A673 (cell line): ENCODE data around the gene FGF1. TPM values are rescaled to one million over a fixed set of nuclear protein-coding genes. Genes with fewer than 3 reads are reported as not detected.

Experiments used
- BruUV-seq: library from RNA; stranded (reverse); fragments of 400-500 nt; replicated peaks from 2 replicates; lab custom pipeline; 2021; lab: Mats Ljungman, UMichigan
- CTCF ChIA-PET: fragments of 300-600 bp; sonication (Branson Sonifier 250); formaldehyde crosslinking; loops from one replicate; lab custom pipeline; 2022; ENCODE audit warnings: antibody characterized with exemption; lab: Charles Lee
- POLR2A ChIA-PET: fragments of 300-600 bp; sonication (Branson Sonifier 250); formaldehyde crosslinking; loops from one replicate; lab custom pipeline; 2022; ENCODE audit warnings: antibody characterized with exemption; ENCODE audit not compliant: low non-redundant PET; lab: Charles Lee
- DNase-seq: peaks from one replicate; pipeline ENCODE4 v3.0.0-alpha.2; 2015; ENCODE audit warnings: low spot score
- H3K27ac ChIP-seq: fragments of 200-600 bp; sonication (generic); 2 replicates; pipeline ENCODE4 v1.5.1; 2016; ENCODE audit warnings: mixed run types, low read depth, mild to moderate bottlenecking, mixed read lengths, antibody characterized with exemption, low read length; ENCODE audit not compliant: poor library complexity, severe bottlenecking
- H3K27me3 ChIP-seq: fragments of 200-600 bp; sonication (generic); replicated peaks from 2 replicates; pipeline ENCODE4 v1.6.1; 2017; ENCODE audit warnings: mixed run types, low read depth, mild to moderate bottlenecking, mixed read lengths, antibody characterized with exemption, low read length; ENCODE audit not compliant: insufficient read depth, poor library complexity
- H3K36me3 ChIP-seq: fragments of 200-600 bp; sonication (generic); 2 replicates; pipeline ENCODE4 v1.6.1; 2016; ENCODE audit warnings: mixed run types, mild to moderate bottlenecking, mixed read lengths, antibody characterized with exemption, low read length; ENCODE audit not compliant: insufficient read depth, poor library complexity, severe bottlenecking
- H3K4me1 ChIP-seq: fragments of 200-600 bp; sonication (generic); 2 replicates; pipeline ENCODE4 v1.6.1; 2017; ENCODE audit warnings: mixed run types, mild to moderate bottlenecking, mixed read lengths, antibody characterized with exemption, low read length; ENCODE audit not compliant: insufficient read depth, poor library complexity, severe bottlenecking
- H3K4me3 ChIP-seq: fragments of 200-600 bp; sonication (generic); 2 replicates; pipeline ENCODE4 v1.5.1; 2016; ENCODE audit warnings: low read depth, mixed run types, mild to moderate bottlenecking, mixed read lengths, low read length; ENCODE audit not compliant: poor library complexity, severe bottlenecking
- H3K9me3 ChIP-seq: fragments of 200-600 bp; sonication (generic); 2 replicates; pipeline ENCODE4 v1.6.1; 2016; ENCODE audit warnings: mixed run types, low read depth, mild to moderate bottlenecking, mixed read lengths, antibody characterized with exemption, low read length; ENCODE audit not compliant: poor library complexity, severe bottlenecking
- CTCF ChIP-seq: fragments of 300-800, 200-600 bp; sonication (generic); conservative IDR thresholded peaks from 2 replicates; pipeline ENCODE4 v1.5.1; 2017; ENCODE audit warnings: low read depth, mild to moderate bottlenecking, antibody characterized with exemption, low read length, moderate library complexity, mixed read lengths
- EZH2 ChIP-seq: fragments of 200-600 bp; sonication (generic); IDR thresholded peaks from 2 replicates; pipeline ENCODE4 v1.6.1; 2017; ENCODE audit warnings: borderline replicate concordance, low read depth, mild to moderate bottlenecking, mixed read lengths, antibody characterized with exemption, low read length; ENCODE audit not compliant: poor library complexity, severe bottlenecking
- intact Hi-C: fragments of 100-400 bp; cut with micrococcal nuclease; formaldehyde crosslinking; loops from one replicate; pipeline ENCODE4 v1.10.0; 2022; ENCODE audit not compliant: unreplicated experiment
- total RNA-seq: library from RNA; stranded (reverse); gene quantifications from 2 replicates; pipeline ENCODE4 v1.2.3, GENCODE V29; 2021

The FGF1 gene
- total RNA-seq, 1 experiment from 2014 or later = 0.71 TPM

- CTCF ChIA-PET = no interaction called here
- BruUV-seq = no TSS peak
- Histone ChIP-seq H3K4me1 (peaks cover 17% of the 10 kb centered on the region), H3K36me3 (no peaks in the 10 kb centered on the region), H3K4me3 (no peak overlapping the region), H3K27ac (no peak overlapping the region), H3K27me3 (no peaks in the 10 kb centered on the region), H3K9me3 (no peaks in the 10 kb centered on the region)
- no peak for DNase-seq
- intact Hi-C loops = loop anchor here (5.0 kb wide), 1 partner anchor 280 kb away; no protein-coding TSS in a partner anchor
- POLR2A ChIA-PET = no interaction called here
- TF ChIP-seq CTCF (no peak), EZH2 (no peak)
Observed at GRCh38 chr5:142612494-142613270, 73.2 kb downstream of the FGF1 start.

DNA sequence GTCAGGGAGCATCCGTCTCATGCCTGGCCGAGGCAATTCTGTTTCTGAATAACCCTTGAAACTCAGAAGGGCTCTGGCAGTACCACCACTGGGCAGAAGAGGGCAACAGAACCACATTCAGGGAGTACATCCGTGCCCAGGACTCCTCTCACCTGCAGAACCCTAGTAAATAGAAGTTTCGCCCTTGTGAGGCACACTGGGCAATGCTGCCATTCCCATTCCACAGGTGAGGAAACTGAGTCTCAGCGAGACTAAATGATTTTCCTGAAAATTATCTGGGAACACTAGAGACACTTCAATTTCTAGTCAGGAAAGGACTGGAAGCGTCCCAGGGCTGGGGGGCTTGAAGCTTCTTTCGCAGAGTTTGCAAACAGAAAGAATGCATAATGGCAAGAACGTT is 74.7 kb downstream of the FGF1 start:
- H3K4me1 ChIP-seq = peaks cover 13% of the 10 kb centered on the region
- ChIA-PET POLR2A (no interaction called here), CTCF (interaction anchor here (1.0 to 2.0 kb wide), 3 partner anchors 44 to 87 kb away, joined by 3 to 7 read pairs (median 4); no protein-coding TSS in a partner anchor)
- no peaks in the 10 kb centered on the region for H3K36me3 ChIP-seq
- no peak overlapping the region for H3K27ac ChIP-seq
- H3K27me3 ChIP-seq = no peaks in the 10 kb centered on the region
- peak; percentile 82 for TF ChIP-seq CTCF
- TF ChIP-seq EZH2 = no peak
- H3K4me3 ChIP-seq = no peak overlapping the region
- peak; percentile 73 for DNase-seq
- H3K9me3 ChIP-seq = no peaks in the 10 kb centered on the region
- intact Hi-C loops = loop anchor here (1.0 to 5.0 kb wide), 2 partner anchors 88 to 281 kb away; no protein-coding TSS in a partner anchor
- BruUV-seq = no TSS peak

DNA sequence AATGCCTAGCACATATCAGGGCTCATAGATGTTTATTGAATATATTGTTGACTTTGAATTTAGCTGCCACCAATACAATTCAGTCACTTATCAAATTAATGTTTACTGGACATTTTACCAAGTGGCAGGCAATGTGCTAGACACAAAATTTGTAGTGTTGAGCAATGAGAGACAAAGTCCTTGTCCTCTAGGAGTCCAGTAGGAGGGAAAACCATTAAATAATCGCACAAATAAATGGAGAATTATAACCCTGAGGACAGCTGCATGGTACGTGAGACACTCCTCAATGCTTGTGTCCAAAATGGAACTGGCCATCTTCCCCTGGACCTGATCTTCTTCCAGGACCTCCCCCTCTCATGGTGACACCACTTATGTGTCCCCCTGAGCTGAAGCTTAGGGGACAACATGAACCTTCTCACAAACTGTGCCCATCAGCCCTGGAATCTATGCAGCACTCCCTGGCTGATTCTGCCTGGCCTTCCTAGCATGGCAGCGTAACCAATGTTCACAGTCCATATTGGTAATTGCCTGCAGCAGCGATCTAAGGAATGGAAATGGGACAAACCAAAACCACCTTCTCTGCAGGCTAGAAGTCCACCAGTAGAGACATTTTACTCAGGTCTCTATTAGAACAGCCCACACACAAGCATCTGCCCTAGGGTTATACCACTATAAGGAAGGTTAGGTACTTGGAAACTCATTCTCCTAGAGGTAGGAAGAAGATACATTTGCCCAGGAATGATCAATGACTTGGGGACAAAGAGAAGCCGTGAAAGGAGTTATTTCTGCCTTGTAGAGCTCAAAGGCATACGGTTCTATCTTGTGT is 75.5 kb downstream of the FGF1 start:
- DNase-seq = no peak
- TF ChIP-seq CTCF (no peak), EZH2 (no peak)
- no peak overlapping the region for H3K27ac ChIP-seq
- no peaks in the 10 kb centered on the region for H3K36me3 ChIP-seq
- H3K4me3 ChIP-seq = no peak overlapping the region
- CTCF ChIA-PET = interaction anchor here (1.0 to 2.0 kb wide), 3 partner anchors 45 to 88 kb away, joined by 3 to 7 read pairs (median 4); no protein-coding TSS in a partner anchor
- BruUV-seq = no TSS peak
- peaks cover 13% of the 10 kb centered on the region for H3K4me1 ChIP-seq
- POLR2A ChIA-PET = no interaction called here
- H3K27me3 ChIP-seq = no peaks in the 10 kb centered on the region
- intact Hi-C loops = loop anchor here (1.0 to 5.0 kb wide), 3 partner anchors 89 to 458 kb away; no protein-coding TSS in a partner anchor
- no peaks in the 10 kb centered on the region for H3K9me3 ChIP-seq
